HepG2 (cell line): ENCODE data around the gene C3orf22. TPM values are rescaled to one million over a fixed set of nuclear protein-coding genes. Genes with fewer than 3 reads are reported as not detected.

Experiments used
- EHMT2 ChIP-seq: fragments of 200-600 bp; sonication (generic); IDR thresholded peaks from 2 replicates; pipeline ENCODE4 v1.7.0; 2017; ENCODE audit warnings: antibody characterized with exemption, low read depth, low read length, borderline replicate concordance
- ETV5 ChIP-seq: IDR thresholded peaks from 2 replicates; pipeline ENCODE4 v1.6.1; 2018; ENCODE audit warnings: missing biosample characterization, missing genetic modification reagents, inconsistent platforms, borderline replicate concordance
- HNF4A ChIP-seq: sonication (generic); formaldehyde crosslinking; IDR thresholded peaks from 2 replicates; pipeline ENCODE4 v1.4.0; 2020; ENCODE audit warnings: missing genetic modification reagents
- JDP2 ChIP-seq: sonication (generic); formaldehyde crosslinking; IDR thresholded peaks from 2 replicates; pipeline ENCODE4 v1.8.1; 2022; ENCODE audit warnings: missing genetic modification reagents, borderline replicate concordance
- KAT7 ChIP-seq: IDR thresholded peaks from 2 replicates; pipeline ENCODE4 v1.6.1; 2018; ENCODE audit warnings: borderline replicate concordance, missing compliant biosample characterization
- MAFK ChIP-seq, 2 experiments: IDR thresholded peaks in 1 of 2; conservative IDR thresholded peaks in 1 of 2; 2 replicates each; pipeline ENCODE4 v1.6.1; 2011; ENCODE audit warnings: improper control_type of control experiment in 2 of 2, low read length in 2 of 2
- MTA1 ChIP-seq: sonication (generic); formaldehyde crosslinking; IDR thresholded peaks from 2 replicates; pipeline ENCODE4 v1.4.0; 2020; ENCODE audit warnings: missing genetic modification reagents, mild to moderate bottlenecking, borderline replicate concordance
- NCOA1 ChIP-seq: sonication (generic); formaldehyde crosslinking; IDR thresholded peaks from 2 replicates; pipeline ENCODE4 v1.9.0; 2021; ENCODE audit warnings: missing genetic modification reagents
- SAFB2 ChIP-seq: sonication (generic); formaldehyde crosslinking; IDR thresholded peaks from 2 replicates; pipeline ENCODE4 v1.5.1; 2020; ENCODE audit warnings: missing genetic modification reagents, low read depth, mild to moderate bottlenecking, borderline replicate concordance
- SPEN ChIP-seq: sonication (generic); formaldehyde crosslinking; IDR thresholded peaks from 2 replicates; pipeline ENCODE4 v1.5.1; 2020; ENCODE audit warnings: low read depth, mild to moderate bottlenecking, missing genetic modification reagents
- SUZ12 ChIP-seq: fragments of 150-350 bp; IDR thresholded peaks from 2 replicates; pipeline ENCODE4 v1.6.1; 2014; ENCODE audit warnings: low read depth, low read length
- TCF12 ChIP-seq, 2 experiments: fragments of 450-650 bp in 1 of 2; sonication (generic) in 1 of 2; formaldehyde crosslinking in 1 of 2; IDR thresholded peaks; 2 replicates each; pipeline versions ENCODE4 v1.6.1 to v1.8.0; 2017 to 2022; ENCODE audit warnings: antibody characterized with exemption in 1 of 2, mild to moderate bottlenecking in 1 of 2, missing genetic modification reagents in 1 of 2, moderate library complexity in 1 of 2
- TOPORS ChIP-seq: sonication (generic); formaldehyde crosslinking; IDR thresholded peaks from 2 replicates; pipeline ENCODE4 v1.8.0; 2023; ENCODE audit warnings: mild to moderate bottlenecking, missing genetic modification reagents
- U2AF2 ChIP-seq: fragments of 200-400 bp; formaldehyde crosslinking; IDR thresholded peaks from 2 replicates; pipeline ENCODE4 v1.6.1; 2017; ENCODE audit warnings: low read depth, mild to moderate bottlenecking, low read length
- XRCC5 ChIP-seq: fragments of 200-400 bp; formaldehyde crosslinking; optimal IDR thresholded peaks from 2 replicates; pipeline ENCODE3; 2017; ENCODE audit warnings: mild to moderate bottlenecking, low read length
- ZNF337 ChIP-seq: sonication (generic); formaldehyde crosslinking; IDR thresholded peaks from 2 replicates; pipeline ENCODE4 v1.5.1; 2020; ENCODE audit warnings: missing genetic modification reagents, low read depth, mild to moderate bottlenecking, borderline replicate concordance
- ZNF788 ChIP-seq: sonication (generic); formaldehyde crosslinking; IDR thresholded peaks from 2 replicates; pipeline ENCODE4 v1.5.0; 2020; ENCODE audit warnings: mild to moderate bottlenecking, missing genetic modification reagents, borderline replicate concordance
- ZNF792 ChIP-seq: IDR thresholded peaks from 2 replicates; pipeline ENCODE4 v1.6.1; 2016
- ZSCAN21 ChIP-seq: sonication (generic); formaldehyde crosslinking; IDR thresholded peaks from 2 replicates; pipeline ENCODE4 v1.8.0; 2022; ENCODE audit warnings: mild to moderate bottlenecking, missing genetic modification reagents, moderate library complexity, borderline replicate concordance
- ZSCAN30 ChIP-seq: sonication (generic); formaldehyde crosslinking; IDR thresholded peaks from 2 replicates; pipeline ENCODE4 v1.5.0; 2020; ENCODE audit warnings: mild to moderate bottlenecking, missing genetic modification reagents
- polyA plus RNA-seq, 8 experiments: library from polyadenylated mRNA; depleted of rRNA in 3 of 8; stranded (reverse) in 7 of 8; unstranded in 1 of 8; fragments of >200 nt; fragmentation: Illumina TruSeq in 4 of 8; extraction: Trizol in 4 of 8; gene quantifications; 2 replicates each; pipeline versions ENCODE4 v1.2.1 to v1.2.3, GENCODE V29; 2011 to 2016; ENCODE audit warnings: low read depth in 4 of 8, missing spikeins in 1 of 8, mixed read lengths in 1 of 8; ENCODE audit not compliant: insufficient read depth in 1 of 8
- total RNA-seq, 5 experiments: library from RNA; depleted of rRNA; stranded (reverse); fragments of >200 nt; fragmentation: Illumina TruSeq; extraction: Trizol; gene quantifications; 2 replicates each; pipeline ENCODE4 v1.2.3, GENCODE V29; 2016; ENCODE audit warnings: low read depth in 1 of 5
- TF ChIP-seq, protein P1 (sequence below): sonication (generic); formaldehyde crosslinking; IDR thresholded peaks from 2 replicates; pipeline ENCODE4 v1.9.0; 2022; ENCODE audit warnings: missing genetic modification reagents, mild to moderate bottlenecking, borderline replicate concordance
- TF ChIP-seq, protein P2 (sequence below): sonication (generic); formaldehyde crosslinking; IDR thresholded peaks from 2 replicates; pipeline ENCODE4 v1.4.0; 2020; ENCODE audit warnings: mild to moderate bottlenecking, missing genetic modification reagents
- TF ChIP-seq, protein P3 (sequence below): fragments of 450-650 bp; IDR thresholded peaks from 2 replicates; pipeline ENCODE4 v1.6.1; 2016
- TF ChIP-seq, protein P4 (sequence below): sonication (generic); formaldehyde crosslinking; IDR thresholded peaks from 2 replicates; pipeline ENCODE4 v1.5.0; 2020; ENCODE audit warnings: mild to moderate bottlenecking, missing genetic modification reagents
- TF ChIP-seq, protein P5 (sequence below): sonication (generic); formaldehyde crosslinking; conservative IDR thresholded peaks from 2 replicates; pipeline ENCODE4 v1.4.0; 2020; ENCODE audit warnings: missing genetic modification reagents

The C3orf22 gene
- total and polyA plus RNA-seq, 2 of the 13 experiments (the other 11 are each of a cell fraction or from before 2014, with no cell fraction given): not detected

DNA sequence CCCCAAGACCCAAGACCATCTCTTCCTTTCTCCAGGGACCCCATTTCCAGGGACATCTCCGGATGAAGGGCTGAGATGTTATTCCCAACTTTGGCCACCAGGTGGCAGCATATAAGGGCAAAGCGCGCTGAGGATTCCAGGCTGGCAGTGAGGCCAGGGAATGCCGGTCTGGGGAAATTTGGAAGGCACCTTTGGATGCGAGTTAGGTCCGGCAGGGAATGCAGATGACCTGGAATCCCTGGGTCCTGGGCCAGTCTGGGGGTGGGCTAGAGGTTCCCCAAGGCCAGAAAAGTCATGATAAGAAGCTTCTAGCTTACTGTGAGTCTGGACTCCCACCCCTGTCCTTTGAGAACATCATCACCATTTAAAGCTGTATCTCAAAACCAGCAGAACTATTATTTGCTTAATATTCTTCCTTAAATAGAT is 36.4 kb downstream of the C3orf22 start (continued):
- TF ChIP-seq, protein P1, sequence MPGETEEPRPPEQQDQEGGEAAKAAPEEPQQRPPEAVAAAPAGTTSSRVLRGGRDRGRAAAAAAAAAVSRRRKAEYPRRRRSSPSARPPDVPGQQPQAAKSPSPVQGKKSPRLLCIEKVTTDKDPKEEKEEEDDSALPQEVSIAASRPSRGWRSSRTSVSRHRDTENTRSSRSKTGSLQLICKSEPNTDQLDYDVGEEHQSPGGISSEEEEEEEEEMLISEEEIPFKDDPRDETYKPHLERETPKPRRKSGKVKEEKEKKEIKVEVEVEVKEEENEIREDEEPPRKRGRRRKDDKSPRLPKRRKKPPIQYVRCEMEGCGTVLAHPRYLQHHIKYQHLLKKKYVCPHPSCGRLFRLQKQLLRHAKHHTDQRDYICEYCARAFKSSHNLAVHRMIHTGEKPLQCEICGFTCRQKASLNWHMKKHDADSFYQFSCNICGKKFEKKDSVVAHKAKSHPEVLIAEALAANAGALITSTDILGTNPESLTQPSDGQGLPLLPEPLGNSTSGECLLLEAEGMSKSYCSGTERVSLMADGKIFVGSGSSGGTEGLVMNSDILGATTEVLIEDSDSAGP (CRISPR knock-in tag): no peak
- no peak for TF ChIP-seq MAFK (conservative IDR thresholded peaks at IDR 0.05 in 1 of 2, IDR thresholded peaks at IDR 0.05 in 1 of 2; ENCODE audit: low read length in 2 of 2)
- no peak for TF ChIP-seq U2AF2
- no peak for TF ChIP-seq JDP2 (CRISPR knock-in tag)
- TF ChIP-seq KAT7 (CRISPR knock-in tag): no peak
- TF ChIP-seq, protein P2, sequence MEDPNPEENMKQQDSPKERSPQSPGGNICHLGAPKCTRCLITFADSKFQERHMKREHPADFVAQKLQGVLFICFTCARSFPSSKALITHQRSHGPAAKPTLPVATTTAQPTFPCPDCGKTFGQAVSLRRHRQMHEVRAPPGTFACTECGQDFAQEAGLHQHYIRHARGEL (CRISPR knock-in tag): no peak
- no peak for TF ChIP-seq MTA1
- no peak for TF ChIP-seq ZSCAN30 (CRISPR knock-in tag)
- TF ChIP-seq XRCC5: peak; percentile 40
- TF ChIP-seq, protein P3, sequence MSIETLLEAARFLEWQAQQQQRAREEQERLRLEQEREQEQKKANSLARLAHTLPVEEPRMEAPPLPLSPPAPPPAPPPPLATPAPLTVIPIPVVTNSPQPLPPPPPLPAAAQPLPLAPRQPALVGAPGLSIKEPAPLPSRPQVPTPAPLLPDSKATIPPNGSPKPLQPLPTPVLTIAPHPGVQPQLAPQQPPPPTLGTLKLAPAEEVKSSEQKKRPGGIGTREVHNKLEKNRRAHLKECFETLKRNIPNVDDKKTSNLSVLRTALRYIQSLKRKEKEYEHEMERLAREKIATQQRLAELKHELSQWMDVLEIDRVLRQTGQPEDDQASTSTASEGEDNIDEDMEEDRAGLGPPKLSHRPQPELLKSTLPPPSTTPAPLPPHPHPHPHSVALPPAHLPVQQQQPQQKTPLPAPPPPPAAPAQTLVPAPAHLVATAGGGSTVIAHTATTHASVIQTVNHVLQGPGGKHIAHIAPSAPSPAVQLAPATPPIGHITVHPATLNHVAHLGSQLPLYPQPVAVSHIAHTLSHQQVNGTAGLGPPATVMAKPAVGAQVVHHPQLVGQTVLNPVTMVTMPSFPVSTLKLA: no peak
- TF ChIP-seq NCOA1 (CRISPR knock-in tag): no peak
- no peak for TF ChIP-seq TOPORS
- no peak for TF ChIP-seq ZNF788 (CRISPR knock-in tag)
- no peak for TF ChIP-seq TCF12 (IDR thresholded peaks at IDR 0.05)
- no peak for TF ChIP-seq TCF12 (CRISPR knock-in tag; IDR thresholded peaks at IDR 0.05)
- TF ChIP-seq, protein P4, sequence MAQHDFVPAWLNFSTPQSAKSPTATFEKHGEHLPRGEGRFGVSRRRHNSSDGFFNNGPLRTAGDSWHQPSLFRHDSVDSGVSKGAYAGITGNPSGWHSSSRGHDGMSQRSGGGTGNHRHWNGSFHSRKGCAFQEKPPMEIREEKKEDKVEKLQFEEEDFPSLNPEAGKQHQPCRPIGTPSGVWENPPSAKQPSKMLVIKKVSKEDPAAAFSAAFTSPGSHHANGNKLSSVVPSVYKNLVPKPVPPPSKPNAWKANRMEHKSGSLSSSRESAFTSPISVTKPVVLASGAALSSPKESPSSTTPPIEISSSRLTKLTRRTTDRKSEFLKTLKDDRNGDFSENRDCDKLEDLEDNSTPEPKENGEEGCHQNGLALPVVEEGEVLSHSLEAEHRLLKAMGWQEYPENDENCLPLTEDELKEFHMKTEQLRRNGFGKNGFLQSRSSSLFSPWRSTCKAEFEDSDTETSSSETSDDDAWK (CRISPR knock-in tag): no peak
- no peak for TF ChIP-seq ETV5 (CRISPR knock-in tag)
- TF ChIP-seq SUZ12: no peak
- no peak for TF ChIP-seq ZNF792
- TF ChIP-seq, protein P5, sequence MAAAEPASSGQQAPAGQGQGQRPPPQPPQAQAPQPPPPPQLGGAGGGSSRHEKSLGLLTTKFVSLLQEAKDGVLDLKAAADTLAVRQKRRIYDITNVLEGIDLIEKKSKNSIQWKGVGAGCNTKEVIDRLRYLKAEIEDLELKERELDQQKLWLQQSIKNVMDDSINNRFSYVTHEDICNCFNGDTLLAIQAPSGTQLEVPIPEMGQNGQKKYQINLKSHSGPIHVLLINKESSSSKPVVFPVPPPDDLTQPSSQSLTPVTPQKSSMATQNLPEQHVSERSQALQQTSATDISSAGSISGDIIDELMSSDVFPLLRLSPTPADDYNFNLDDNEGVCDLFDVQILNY: no peak
- no peak for TF ChIP-seq EHMT2
- TF ChIP-seq SAFB2 (CRISPR knock-in tag): no peak
- TF ChIP-seq ZSCAN21 (CRISPR knock-in tag): no peak
- no peak for TF ChIP-seq SPEN (CRISPR knock-in tag)
- TF ChIP-seq ZNF337: no peak
- TF ChIP-seq HNF4A (CRISPR knock-in tag): peak; percentile 38; the same call in 1 of the 2 replicates
